A549 treated with CORT108297 at 1 μM for 4 hours (cell line): Measurements from ENCODE around the gene OTOP1. TPM values are rescaled to one million over a fixed set of nuclear protein-coding genes. Genes with fewer than 3 reads are reported as not detected.

Source experiments
- total RNA-seq: library from RNA; stranded (reverse); fragments of 200-300 nt; extraction: Qiagen RNA extraction; gene quantifications from 5 replicates; pipeline ENCODE4 v1.2.3, GENCODE V29; 2022

OTOP1 gene, protein sequence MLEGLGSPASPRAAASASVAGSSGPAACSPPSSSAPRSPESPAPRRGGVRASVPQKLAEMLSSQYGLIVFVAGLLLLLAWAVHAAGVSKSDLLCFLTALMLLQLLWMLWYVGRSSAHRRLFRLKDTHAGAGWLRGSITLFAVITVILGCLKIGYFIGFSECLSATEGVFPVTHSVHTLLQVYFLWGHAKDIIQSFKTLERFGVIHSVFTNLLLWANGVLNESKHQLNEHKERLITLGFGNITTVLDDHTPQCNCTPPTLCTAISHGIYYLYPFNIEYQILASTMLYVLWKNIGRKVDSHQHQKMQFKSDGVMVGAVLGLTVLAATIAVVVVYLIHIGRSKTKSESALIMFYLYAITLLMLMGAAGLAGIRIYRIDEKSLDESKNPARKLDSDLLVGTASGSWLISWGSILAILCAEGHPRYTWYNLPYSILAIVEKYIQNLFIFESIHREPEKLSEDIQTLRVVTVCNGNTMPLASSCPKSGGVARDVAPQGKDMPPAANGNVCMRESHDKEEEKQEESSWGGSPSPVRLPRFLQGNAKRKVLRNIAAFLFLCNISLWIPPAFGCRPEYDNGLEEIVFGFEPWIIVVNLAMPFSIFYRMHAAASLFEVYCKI
- total RNA-seq = not detected in 5 replicates

DNA sequence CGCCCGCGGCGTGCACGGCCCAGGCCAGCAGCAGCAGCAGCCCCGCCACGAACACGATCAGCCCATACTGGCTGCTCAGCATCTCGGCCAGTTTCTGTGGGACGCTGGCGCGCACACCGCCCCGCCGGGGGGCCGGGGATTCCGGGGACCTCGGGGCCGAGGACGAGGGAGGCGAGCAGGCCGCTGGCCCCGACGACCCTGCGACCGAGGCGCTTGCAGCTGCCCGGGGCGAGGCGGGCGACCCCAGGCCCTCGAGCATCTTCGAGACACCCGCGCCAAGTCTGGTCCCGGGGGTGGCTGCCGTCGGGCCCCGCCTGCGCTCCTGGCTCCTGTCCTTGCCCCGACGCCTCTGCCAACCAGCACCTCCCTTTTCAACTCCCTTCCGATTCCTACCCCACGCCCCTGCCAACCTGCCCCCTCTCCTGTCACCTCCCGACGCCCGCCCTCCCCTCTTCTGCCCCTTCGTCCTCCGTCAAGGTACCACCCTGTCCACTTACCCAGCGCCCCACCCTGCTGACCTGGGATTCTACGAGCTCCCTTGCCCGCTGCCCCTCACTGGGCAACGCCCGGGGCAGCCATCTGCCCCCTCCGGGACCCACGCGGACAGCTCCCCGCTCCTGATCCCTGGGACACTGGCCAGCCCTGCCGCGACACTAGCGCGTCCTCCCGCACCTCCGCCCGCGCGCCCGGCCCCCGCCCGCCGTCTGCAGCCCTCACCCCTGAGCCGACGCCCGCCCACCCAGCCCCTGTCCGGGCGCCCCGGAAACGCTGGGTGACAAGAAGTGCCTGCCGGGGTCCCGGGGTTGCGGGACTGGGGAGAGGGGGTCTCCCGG lies at the start of gene OTOP1:
OTOP1 (minus strand) TSS at position 324 of the 833 bp plus-strand sequence; CDS start at position 259, 65 bp downstream.

DNA sequence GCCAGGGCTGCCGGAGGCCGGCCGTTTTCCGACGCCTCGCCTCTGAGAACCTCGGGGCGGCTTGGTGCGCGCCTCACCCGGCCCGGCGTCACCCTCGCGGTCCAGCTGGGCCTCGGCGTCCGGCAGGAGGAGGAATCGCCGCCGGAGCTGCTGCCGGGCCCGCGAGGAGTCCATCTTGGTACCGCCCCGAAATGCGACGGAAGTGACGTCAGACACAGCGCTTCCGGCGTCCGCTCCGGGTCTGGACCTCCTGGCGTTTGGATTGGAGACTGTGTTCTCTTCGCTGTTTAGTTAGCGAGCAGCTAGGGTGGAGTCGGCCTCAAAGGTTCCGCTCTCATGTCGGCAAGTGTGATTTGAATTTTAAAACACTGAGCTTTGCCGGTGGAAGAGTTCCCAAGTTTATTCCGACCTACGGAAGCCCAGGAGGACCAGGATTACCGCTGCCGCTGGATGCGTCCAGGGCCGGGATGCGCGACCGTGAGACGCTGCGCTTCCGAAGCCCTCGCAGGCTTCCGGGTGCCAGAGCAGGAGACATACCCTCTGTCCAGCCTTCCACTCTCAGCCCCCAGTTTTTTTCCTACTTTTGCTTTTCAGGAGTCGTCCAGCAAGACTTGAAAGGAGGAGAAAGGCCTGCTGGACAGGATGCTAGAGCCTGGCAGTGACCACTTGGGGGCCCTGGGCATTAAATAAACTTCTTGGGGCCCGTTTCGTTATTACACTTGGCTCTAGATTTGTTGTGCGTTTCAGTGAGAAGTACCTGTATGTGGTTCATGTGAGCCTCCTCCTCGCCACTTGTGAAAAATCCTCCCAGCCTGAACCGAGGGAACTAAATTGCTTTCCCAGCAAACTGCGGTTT lies 21.5 kb upstream of the OTOP1 start, which contains the start of gene TMEM128:
TMEM128 (minus strand) TSS at position 195 of the 856 bp plus-strand sequence; CDS start at position 174, 21 bp downstream.

Other genes starting within 250 kb of the OTOP1 start
- 9.7 to 12.2 TPM (median 11.7 TPM) in 5 replicates for gene TMEM128, start 21.3 kb upstream of the OTOP1 start, total RNA-seq
- gene LYAR, start 63.2 kb upstream of the OTOP1 start, total RNA-seq = 26.5 to 36.7 TPM (median 27.4 TPM) in 5 replicates
- 2.4 to 2.9 TPM (median 2.6 TPM) in 5 replicates for gene ZBTB49, start 63.3 kb upstream of the OTOP1 start, total RNA-seq
- 1.7 to 2.5 TPM (median 2.2 TPM) in 5 replicates for gene NSG1, start 160.2 kb upstream of the OTOP1 start, total RNA-seq